ENCODE results near the gene MED22.
"Not testable (repeated sequence)": the region's sequence is repeated elsewhere in the genome, so short reads cannot be mapped to it uniquely, and the experiment has no call there.

MED22 gene

DNA sequence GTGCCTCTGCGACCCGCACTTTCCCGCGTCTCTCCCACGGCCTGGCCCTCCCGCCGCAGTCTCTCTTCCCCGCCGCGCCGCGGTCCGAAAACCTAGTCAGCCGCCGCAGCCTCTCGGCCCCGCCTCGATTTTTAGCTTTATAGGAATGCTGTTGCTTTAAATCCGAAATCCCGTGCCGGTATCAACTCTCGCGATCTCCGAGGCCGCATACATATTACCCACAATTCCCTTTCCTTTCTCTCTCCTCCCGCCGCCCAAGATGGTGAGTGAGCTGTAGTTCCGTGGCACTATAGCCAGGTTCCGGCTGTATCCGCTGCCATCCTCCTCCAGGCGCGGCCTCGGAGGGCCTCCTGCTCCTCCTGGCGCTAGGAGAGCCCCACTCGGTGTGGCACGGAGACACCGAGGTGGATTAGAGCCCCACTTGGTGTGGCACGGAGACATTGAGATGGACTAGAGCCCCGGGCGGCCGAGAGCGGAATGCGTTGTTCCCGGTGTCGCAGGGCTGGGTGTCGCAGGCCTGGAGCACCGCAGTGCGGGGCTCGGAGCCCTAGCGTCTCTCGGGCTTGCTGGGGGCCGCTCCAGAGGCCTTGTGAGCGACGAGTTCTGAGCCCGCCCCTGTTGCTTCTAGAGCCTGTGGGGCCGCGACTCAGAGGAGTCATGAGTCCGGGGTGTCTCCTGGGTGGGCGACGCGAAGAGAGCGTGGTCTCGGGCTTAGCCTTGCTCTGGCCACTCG, at the start of gene MED22, which contains the start of gene RPL7A:
TSS of gene MED22 (minus strand) at position 147 of the 733 bp plus-strand sequence. CDS start 1,469 bp downstream, outside the sequence.
TSS of gene RPL7A (plus strand) at position 234 of the 733 bp plus-strand sequence. CDS start at position 260, 26 bp downstream.
- DNase-seq = peak; percentile 95

DNA sequence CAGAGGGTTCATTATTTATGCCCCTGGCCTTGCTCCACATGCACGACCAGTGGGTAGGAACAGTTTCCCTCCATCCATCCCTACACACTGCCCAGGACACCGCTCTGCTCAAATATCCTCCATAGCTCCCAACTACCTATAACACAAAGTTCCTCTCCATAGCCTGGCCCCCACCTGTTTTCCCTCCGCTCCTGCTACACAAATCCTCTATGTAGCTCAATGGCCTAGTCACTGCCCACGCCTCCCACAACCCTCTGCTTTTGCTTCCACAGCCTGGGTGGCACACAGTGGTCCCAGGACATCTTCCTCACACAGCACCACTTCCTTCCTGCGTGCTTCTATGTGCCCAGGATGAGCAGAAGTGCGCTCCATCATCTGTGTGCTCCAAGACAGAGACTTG, 49.4 kb upstream of the MED22 start:
- no peak for DNase-seq

DNA sequence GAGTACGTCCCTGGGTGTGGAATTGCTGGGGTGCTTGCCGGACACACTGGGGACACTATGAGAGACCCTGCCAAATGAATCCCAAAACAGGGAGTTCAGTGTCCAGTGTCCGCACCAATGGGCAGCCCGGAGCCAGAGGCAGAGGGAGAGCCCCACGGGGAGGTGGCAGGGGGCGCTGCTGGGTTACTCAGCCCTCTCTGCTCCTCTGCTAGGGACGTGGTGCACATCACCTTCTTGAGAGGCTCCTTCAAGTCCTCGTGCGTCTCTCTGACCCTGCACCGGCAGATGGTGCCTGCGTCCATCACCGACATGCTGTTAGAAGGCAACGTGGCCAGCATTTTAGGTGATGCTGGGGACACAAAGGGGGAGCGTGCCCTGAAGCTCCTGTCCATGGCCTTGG, 49.0 kb upstream of the MED22 start:
- no peak for DNase-seq

DNA sequence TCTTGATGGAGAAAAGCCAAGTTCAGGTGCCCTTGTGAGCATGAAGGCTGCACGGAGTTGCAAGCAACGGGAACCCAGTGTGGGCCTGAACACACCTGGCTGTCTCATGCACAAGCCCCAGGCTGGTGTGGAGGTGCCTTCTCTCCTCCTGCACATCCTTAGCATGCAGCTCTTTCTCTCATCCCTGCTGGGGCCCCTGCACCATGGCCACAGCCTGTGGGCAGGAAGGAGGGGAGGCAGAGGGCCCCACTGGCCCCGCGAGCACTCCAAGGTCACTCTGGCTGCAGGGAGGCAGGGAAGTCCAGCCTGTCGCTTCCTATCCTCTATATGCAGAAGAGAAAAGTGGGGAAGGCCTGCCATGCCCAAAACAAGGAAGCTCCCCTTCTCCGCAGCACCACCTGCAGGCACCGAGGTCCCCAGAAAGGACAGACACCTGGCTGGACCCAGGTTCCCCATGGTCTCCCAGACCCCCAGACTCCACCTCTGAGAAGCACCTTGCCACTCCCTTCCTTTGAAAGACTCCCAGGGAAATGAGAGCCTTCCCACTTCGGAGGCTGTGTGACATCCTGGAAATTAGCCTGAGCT, 46.8 kb upstream of the MED22 start:
- DNase-seq = no peak

- no peak for DNase-seq
Observed at GRCh38 chr9:133393399-133393798, 45.5 kb upstream of the MED22 start.

DNA sequence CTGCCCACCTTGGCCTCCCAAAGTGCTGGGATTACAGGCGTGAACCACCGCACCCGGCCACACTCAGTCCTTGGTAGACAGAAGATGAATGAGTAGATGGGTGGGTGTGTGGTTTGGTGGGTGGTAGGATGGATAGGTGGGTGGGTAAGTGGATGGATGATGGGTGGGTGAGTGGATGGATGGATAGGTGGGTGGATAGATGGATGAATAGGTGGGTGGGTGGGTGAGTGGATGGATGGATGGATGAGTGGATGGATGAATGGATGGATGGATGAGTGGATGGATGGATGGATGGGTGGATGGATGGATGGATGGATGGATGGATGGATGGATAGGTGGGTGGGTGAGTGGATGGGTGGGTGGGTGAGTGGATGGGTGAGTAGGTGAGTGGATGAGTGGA, 44.4 kb upstream of the MED22 start:
- DNase-seq = not testable (repeated sequence)

- DNase-seq = not testable (repeated sequence)
Observed at GRCh38 chr9:133391449-133391848, 43.5 kb upstream of the MED22 start.

GRCh38 chr9:133390713-133391112, 42.8 kb upstream of the MED22 start:
- no peak for DNase-seq

DNA sequence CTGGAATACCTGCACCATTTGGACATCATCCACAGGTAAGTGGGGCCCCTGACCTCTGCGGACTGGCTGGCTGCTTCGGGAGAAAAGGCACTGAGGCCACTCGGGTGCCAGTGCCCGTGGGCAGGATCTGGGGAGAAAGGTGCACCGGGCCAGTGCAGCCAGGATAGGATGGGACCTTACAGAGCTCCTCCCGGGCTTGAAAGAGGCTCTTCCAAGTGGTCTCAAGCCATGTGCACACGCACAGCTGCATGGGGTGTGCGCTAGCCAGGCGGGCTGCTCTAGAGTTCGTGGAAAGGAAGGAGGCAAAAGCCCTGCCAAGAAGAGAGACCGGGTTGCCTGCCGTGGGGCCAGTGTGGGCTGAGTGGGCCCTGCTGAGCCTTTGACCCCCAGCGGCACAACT, 41.6 kb upstream of the MED22 start:
- no peak for DNase-seq

GRCh38 chr9:133389025-133389557, 41.2 kb upstream of the MED22 start:
- no peak for DNase-seq

GRCh38 chr9:133387680-133388079, 39.7 kb upstream of the MED22 start:
- DNase-seq = no peak

DNA sequence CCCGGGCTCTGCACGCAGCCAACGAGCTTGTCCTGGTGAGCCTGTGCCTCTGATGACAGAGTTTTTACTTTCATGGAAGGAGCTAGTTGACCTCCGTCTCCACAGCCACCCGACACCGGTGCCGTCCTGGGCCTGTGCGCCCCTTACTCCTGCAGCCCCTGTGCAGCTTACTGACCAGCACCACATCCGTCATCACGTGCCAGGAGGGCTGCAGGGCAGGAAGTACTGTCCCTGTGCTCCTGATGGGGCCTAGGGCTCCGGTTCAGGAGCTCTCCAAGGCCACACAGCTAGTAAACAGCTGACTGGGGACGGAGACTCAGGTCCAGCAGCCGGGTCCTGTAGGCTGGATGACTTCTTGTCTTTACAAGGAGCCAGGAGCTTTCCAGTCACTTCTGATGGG, 38.4 kb upstream of the MED22 start:
- no peak for DNase-seq

DNA sequence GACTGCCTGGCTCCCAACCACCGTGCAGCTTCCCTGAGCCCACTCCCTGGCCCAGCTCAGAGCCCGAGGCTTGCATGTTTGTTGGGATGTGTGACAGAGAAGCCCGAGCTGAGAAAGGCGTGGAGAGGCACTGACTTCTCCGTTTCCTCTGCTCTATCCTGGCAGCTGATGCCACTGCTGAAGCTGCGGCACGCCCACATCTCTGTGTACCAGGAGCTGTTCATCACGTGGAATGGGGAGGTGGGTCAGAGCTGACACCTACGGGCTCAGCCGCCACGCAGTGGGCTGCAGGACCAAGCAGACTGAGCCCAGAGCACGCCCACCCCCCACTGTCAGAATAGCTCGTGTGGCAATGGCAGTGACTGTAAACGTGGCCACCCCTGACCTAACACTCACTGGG, 37.5 kb upstream of the MED22 start:
- DNase-seq = no peak

GRCh38 chr9:133384736-133385321, 36.9 kb upstream of the MED22 start:
- no peak for DNase-seq

DNA sequence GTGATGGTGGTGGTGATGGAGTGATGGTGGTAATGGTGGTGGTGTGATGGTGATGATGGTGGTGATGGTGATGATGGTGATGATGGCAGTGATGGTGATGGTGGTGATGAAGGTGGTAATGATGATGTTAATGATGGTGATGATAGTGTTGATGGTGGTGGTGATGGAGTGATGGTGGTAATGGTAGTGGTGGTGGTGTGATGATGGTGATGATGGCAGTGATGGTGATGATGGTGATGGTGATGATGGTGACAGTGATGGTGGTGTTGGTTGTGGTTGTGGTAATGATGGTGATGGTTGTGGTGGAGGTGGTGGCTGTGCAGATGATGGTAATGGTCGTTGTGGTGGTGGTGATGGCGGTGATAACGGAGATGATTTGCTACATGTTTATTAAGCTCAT, 35.5 kb upstream of the MED22 start:
- DNase-seq = no peak

DNA sequence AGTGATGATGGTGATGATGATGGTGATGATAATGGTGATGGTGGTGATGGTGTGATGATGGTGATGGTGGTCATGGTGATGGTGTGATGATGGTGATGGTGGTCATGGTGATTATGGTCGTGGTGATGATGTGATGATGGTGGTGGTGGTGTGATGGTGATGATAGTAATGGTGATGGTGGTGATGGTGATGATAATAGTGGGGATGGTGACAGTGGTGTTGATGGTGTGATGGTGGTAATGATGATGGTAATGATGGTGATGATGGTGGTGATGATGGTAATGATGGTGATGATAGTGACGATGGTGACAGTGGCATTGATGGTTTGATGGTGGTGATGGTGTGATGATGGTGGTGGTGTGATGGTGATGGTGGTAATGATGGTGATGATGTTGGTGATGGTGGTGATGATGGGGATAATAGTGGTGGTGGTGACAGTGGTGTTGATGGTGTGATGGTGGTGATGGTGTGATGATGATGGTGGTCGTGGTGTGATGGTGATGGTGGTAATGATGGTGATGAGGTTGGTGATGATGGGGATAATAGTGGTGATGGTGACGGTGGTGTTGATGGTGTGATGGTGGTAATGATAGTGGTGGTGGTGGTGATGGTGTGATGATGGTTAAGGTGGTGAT, 34.7 kb upstream of the MED22 start:
- DNase-seq = no peak

DNA sequence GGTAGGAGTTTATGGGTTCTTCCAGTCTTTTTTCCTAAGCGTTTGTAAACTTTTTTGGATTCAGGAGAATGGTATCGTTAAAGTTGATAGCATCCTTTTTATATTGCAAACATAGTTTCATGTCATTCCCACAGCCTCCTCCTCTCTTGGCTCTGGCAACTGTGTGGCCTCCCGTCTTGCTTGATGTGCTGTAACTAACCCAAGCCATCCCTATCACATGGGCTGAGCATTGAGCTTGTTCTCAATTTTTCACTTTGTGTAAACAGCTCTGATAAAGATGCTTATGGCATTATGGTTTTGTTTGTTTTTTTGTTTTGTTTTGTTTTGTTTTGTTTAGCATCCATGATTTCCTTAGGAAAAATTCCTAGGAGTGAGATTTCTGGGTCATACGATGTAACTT, 32.8 kb upstream of the MED22 start:
- DNase-seq = no peak

DNA sequence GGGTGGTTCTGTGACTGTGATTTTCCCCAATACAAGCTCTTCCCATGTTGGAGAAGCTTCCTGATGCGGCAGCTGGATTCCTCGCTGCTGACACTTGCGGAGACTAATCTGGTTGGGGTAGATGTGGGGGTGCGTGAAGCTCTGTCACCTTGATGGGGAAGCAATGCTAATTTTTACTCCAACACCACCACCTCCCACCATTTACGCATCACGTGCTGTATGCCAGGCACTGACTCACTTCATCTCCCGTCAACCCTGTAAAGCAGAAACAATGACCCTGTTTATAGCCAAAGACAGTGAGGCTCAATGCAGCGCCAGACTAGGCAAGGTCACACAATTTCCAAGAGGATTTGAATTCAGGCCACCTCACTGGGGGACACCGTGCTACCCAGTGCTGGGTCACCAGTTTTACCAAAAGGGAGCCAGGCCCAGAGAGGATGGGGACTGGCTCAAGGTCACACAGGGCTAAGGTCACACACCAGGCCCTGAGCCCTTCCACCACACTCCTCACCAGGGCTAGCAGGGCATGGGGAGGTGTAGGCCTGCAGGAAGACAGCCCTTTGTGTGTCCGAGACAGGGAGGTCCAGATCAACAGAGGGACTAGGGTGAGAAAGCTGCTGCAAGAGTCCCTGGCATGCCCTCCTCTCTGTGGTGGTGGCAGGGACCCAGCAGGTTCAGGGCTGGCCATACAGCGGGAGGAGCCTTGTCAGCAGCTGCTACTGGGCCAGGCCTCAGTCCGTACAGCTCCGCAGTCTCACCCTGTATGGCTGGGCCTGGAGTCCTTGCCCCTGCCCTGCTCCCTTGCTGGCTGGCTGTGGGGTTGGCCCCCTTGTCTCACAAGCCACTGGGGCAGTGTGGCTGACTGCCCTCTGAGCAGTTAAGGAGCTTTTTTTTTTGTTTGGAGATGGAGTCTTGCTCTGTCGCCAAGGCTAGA, 31.5 kb upstream of the MED22 start:
- no peak for DNase-seq

- no peak for DNase-seq
Observed at GRCh38 chr9:133378408-133378962, 30.6 kb upstream of the MED22 start.

GRCh38 chr9:133377721-133378216, 29.8 kb upstream of the MED22 start:
- DNase-seq = no peak

- DNase-seq = not testable (repeated sequence)
Observed at GRCh38 chr9:133377280-133377679, 29.3 kb upstream of the MED22 start.

Measured in activated CD4-positive, alpha-beta T cell treated with anti-CD3 and anti-CD28 coated beads, Interleukin-2, Interleukin-6, amounts not matched to agents 100 ng/mL and 50 ng/mL, durations not matched to agents 16 hours and 8 hours (primary cell).